Stomach (tissue), 4 donors: ENCODE results near the gene OLR1.

ENCODE experiments used
- EP300 ChIP-seq: sonication (generic); formaldehyde crosslinking; IDR thresholded peaks from one replicate; pipeline ENCODE4 v1.6.1; 2017; ENCODE audit warnings: antibody characterized with exemption
- POLR2A ChIP-seq, 4 donors: fragments of 450-650 bp; IDR thresholded peaks; one replicate each; pipeline ENCODE4 v1.6.1; 2016; ENCODE audit warnings: antibody characterized with exemption in 4 of 4, control low read depth in 2 of 4, mild to moderate bottlenecking in 1 of 4, moderate library complexity in 1 of 4
- POLR2AphosphoS5 ChIP-seq, 3 donors: sonication (generic); formaldehyde crosslinking; IDR thresholded peaks; one replicate each; pipeline ENCODE4 v1.6.1; 2016; ENCODE audit warnings: antibody characterized with exemption in 3 of 3
- TF ChIP-seq, protein P1 (sequence below), 7 experiments: fragments of 450-650 bp in 4 of 7; fragments of 200-600 bp in 3 of 7; sonication (generic) in 3 of 7; IDR thresholded peaks; one replicate each; pipeline ENCODE4 v1.5.1; 2016 to 2019; ENCODE audit warnings: antibody characterized with exemption in 7 of 7, control low read depth in 2 of 7, mild to moderate bottlenecking in 1 of 7

DNA sequence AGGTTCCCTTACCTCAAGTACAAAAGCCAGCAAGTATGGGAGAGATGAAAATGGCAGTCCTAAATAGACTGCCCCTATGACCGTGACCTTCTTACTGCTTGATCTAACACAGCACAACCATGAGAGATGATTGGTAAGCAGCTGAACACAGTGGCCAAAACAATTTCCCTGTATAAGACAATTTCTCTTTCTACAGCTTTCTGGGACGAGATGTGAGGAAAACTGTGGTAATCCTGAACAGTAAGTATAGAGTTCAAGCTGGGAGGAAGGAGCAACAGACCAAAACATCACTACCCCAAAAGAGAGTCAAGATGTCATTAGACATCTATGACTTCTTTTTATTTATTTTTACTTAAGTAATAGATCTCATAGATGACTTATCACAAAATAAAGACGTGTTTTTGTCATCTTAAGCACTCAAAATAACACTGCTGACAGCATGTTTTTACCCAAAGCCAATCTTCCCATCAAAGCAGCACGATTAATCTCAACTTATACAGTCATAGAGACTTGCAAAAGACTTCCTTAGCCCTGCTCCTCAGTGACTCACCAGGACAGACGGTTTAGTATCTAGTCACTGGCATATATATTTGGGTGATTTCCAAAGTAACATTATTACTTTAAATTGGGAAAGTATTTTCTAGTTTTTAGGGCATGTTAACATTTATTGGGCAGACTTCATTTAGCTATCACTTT, 10.6 kb upstream of the OLR1 start:
- TF ChIP-seq POLR2A (IDR thresholded peaks at IDR 0.05) (no peak), EP300 (no peak), POLR2AphosphoS5 (IDR thresholded peaks at IDR 0.05) (no peak)
- TF ChIP-seq, protein P1, sequence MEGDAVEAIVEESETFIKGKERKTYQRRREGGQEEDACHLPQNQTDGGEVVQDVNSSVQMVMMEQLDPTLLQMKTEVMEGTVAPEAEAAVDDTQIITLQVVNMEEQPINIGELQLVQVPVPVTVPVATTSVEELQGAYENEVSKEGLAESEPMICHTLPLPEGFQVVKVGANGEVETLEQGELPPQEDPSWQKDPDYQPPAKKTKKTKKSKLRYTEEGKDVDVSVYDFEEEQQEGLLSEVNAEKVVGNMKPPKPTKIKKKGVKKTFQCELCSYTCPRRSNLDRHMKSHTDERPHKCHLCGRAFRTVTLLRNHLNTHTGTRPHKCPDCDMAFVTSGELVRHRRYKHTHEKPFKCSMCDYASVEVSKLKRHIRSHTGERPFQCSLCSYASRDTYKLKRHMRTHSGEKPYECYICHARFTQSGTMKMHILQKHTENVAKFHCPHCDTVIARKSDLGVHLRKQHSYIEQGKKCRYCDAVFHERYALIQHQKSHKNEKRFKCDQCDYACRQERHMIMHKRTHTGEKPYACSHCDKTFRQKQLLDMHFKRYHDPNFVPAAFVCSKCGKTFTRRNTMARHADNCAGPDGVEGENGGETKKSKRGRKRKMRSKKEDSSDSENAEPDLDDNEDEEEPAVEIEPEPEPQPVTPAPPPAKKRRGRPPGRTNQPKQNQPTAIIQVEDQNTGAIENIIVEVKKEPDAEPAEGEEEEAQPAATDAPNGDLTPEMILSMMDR (IDR thresholded peaks at IDR 0.05) = no peak
